CD4-positive, alpha-beta T cell treated with Interleukin-6 for 4 hours (primary cell): ENCODE data around the gene DOP1A.

Experiments used
- DNase-seq: peaks from one replicate; pipeline ENCODE4 v3.0.0-alpha.2; 2020; ENCODE audit warnings: mixed read lengths

Gene DOP1A

DNA sequence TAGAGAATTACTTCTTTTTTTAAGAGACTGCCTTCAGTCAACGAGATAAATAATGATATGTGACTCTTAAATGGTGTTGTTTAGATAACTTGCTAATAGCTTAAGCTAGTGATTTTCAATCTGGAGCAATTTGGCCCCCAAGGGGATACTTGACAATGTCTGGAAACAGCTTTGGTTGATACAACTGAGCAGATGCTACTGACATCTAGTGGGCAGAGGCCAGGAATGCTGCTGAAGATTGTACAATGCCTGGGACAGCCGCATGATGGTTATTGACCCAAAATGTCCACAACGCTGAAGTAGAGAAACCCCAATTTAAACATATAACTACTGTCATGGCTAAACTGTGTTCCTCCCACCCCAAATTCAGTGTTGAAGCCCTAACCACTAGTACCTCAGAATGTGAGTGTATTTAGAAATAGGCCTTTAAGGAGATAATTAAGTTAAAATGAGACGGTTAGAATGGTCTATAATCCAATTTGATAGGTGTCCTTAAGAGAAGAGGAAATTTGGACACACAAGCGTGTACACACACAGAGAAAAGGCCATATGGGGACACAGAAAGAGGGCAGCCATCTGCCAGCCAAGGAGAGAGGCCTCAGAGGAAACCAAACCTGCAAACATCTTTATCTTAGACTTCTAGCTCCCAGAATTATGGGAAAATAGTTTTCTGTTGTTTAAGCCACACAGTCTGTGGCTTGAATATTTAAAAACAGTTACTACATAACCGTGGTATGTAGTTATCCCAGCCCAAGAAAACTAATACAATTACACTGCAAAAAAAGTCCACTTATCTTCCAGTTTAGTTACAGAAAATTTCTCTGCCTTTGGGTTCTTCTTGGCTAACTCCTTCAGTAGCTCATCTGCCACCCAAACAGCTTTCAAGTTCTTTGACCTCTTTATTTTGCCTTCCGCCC lies 147.9 kb downstream of the DOP1A start:
- peak; percentile 61 for DNase-seq

DNA sequence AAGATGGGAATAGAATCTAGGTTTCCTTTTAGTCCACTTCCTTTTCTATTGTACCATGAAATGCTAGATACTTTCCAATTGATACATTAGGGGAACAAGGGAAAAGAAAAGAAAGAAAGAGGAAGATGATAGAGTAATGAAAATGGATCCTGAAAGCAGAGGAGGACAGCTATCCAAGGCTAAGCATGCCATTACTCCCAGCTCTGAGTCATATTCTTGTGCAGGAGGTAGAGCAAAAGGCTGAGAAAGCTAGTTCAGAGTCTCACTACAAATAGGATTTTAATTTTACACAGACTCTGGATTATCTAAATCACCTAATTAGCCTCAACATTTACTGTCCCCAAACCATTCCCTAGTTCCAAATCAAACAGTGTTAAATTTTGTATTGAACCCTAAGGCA lies 149.3 kb downstream of the DOP1A start:
- no peak for DNase-seq
